Bronchial epithelial cell (primary cell): ENCODE data around the gene TIMM21. TPM values are rescaled to one million over a fixed set of nuclear protein-coding genes. Genes with fewer than 3 reads are reported as not detected.
A peak's percentile ranks its signal among the peaks of the same experiment; 100 is the strongest.

Experiments
- DNase-seq: peaks from one replicate; pipeline ENCODE4 v3.0.0-alpha.2; 2010; ENCODE audit warnings: low read depth
- FAIRE-seq: peaks from 2 replicates; lab custom pipeline; 2011; peaks lifted over from hg19 to GRCh38; lab: Jason Lieb, UNC
- H3K27me3 ChIP-seq: 2 replicates; pipeline ENCODE4 v1.5.1; 2011; ENCODE audit warnings: low read length; ENCODE audit not compliant: control insufficient read depth, insufficient read depth
- H3K36me3 ChIP-seq: 2 replicates; pipeline ENCODE4 v1.5.1; 2011; ENCODE audit warnings: low read length; ENCODE audit not compliant: control insufficient read depth, insufficient read depth
- H3K4me3 ChIP-seq: 2 replicates; pipeline ENCODE4 v1.5.1; 2011; ENCODE audit warnings: mild to moderate bottlenecking, low read depth, low read length, control low read depth
- total RNA-seq: library from RNA; depleted of rRNA; stranded (reverse); fragments of >200 nt; gene quantifications from 2 replicates; pipeline ENCODE4 v1.2.1, GENCODE V29; 2014
- TF ChIP-seq, protein P1 (sequence below): IDR thresholded peaks from 2 replicates; pipeline ENCODE4 v1.5.1; 2011; ENCODE audit warnings: mild to moderate bottlenecking, moderate library complexity, low read length, control low read depth, inconsistent platforms; ENCODE audit not compliant: insufficient read depth, severe bottlenecking

The TIMM21 gene
- total RNA-seq, 1 donor from 2014 or later = 25.0 TPM

DNA sequence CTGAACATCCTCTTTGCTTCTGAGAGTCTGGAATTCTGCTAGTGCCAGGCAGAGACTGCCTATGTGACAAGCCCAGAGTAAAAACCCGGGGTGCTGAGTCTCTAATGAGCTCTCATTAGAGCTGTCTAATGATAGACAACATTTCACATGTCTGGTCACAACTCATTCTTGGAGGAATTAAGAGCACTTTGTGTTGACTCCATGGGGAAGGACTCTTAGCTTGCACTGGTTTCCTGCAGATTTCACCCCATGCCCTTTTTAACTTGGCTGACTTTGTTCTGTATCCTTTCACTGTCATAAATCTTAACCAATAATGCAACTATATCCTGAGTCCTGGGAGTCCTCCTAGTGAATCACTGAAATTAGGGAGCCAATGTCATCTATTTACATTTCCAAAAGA lies 34.2 kb upstream of the TIMM21 start:
- DNase-seq (no peak), FAIRE-seq (no peak)
- H3K27me3 ChIP-seq = no peaks in the 10 kb centered on the region
- no peaks in the 10 kb centered on the region for H3K36me3 ChIP-seq
- no peak overlapping the region for H3K4me3 ChIP-seq
- TF ChIP-seq, protein P1, sequence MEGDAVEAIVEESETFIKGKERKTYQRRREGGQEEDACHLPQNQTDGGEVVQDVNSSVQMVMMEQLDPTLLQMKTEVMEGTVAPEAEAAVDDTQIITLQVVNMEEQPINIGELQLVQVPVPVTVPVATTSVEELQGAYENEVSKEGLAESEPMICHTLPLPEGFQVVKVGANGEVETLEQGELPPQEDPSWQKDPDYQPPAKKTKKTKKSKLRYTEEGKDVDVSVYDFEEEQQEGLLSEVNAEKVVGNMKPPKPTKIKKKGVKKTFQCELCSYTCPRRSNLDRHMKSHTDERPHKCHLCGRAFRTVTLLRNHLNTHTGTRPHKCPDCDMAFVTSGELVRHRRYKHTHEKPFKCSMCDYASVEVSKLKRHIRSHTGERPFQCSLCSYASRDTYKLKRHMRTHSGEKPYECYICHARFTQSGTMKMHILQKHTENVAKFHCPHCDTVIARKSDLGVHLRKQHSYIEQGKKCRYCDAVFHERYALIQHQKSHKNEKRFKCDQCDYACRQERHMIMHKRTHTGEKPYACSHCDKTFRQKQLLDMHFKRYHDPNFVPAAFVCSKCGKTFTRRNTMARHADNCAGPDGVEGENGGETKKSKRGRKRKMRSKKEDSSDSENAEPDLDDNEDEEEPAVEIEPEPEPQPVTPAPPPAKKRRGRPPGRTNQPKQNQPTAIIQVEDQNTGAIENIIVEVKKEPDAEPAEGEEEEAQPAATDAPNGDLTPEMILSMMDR = no peak

DNA sequence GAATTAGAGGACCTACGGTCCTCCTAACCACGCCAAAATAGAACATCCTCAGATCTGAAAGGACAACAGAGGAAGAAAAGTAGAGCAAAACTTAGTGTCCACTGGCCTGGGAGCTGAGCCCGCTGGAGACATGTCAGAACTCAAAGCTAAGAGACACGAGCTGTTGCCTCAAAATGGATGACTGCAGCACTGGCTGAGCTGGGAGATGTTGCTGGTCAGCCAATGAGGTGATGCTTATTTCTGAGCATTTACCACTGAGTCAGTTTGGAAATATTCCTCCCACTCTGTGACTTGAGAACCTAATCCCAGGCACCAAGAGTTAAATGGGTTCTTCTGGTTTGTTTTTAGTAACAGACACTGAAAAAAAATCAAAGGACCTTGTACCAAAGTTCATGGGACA lies 33.3 kb upstream of the TIMM21 start:
- Histone ChIP-seq H3K27me3 (no peaks in the 10 kb centered on the region), H3K36me3 (no peaks in the 10 kb centered on the region), H3K4me3 (no peak overlapping the region)
- FAIRE-seq (no peak), DNase-seq (peak; percentile 25)
- TF ChIP-seq, protein P1 = no peak

DNA sequence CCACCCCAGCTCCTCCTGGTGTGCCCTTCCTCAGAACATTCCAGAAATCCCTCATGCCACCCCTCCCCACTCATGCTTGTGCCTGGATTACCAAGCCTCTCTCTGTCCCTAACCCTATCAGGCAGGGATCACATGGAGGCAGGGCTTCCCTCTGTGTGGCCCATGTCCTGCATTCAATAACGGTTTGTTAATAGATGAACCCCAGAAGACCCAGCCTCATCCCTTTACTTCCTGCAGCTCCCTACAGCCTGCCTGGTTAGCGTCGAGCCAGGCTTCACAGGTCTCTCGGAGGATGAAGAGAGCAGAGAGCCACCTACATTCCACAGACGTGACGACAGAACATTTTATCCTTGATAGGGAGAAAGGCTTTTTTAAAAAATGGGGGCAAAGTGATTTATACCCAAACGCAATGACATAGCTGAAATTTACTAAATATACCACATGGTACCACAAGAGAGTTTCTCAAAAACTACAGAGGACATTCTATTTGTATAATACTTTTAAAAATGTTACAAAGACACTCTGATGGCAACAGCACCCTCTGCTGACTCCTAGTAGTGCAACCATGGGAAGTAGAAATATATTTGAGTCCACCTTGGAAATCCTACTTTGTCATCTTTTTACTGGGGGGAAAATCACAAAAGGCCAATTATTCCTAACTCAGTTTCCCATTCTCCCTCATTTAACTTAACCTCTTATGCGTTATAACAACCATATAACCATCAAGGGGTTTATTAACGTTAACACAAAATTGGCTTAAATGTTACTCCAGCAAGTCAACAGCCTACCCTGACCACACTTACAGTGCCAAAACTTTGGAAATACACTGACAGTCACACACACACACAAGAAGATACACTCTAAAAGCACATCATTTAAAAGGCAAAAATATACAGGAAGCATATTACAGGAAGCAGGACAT lies 31.4 kb upstream of the TIMM21 start:
- Histone ChIP-seq H3K4me3 (no peak overlapping the region), H3K36me3 (no peaks in the 10 kb centered on the region), H3K27me3 (no peaks in the 10 kb centered on the region)
- TF ChIP-seq, protein P1 = peak; percentile 55
- peak; percentile 37 for DNase-seq
- FAIRE-seq = no peak

DNA sequence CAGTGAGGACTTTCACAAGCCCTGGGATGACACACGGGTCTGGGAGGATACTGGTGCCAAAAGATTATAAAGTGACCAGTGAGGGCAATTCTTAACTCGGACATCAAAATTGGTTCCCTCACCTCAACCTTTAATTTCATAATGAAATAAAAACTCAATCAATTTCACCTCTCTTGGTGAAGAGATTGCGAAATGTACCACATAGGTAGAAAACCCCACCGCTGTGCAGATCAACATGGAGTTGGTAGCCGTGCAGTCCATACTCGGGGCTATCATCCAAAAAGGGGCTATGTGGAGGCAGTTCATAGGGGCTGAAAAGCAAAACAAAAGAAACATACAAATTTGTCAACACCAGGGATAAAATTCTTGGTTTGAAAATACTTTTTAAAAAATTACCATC lies 25.1 kb upstream of the TIMM21 start:
- FAIRE-seq (no peak), DNase-seq (no peak)
- TF ChIP-seq, protein P1 = no peak
- no peaks in the 10 kb centered on the region for H3K27me3 ChIP-seq
- no peak overlapping the region for H3K4me3 ChIP-seq
- H3K36me3 ChIP-seq = no peaks in the 10 kb centered on the region

DNA sequence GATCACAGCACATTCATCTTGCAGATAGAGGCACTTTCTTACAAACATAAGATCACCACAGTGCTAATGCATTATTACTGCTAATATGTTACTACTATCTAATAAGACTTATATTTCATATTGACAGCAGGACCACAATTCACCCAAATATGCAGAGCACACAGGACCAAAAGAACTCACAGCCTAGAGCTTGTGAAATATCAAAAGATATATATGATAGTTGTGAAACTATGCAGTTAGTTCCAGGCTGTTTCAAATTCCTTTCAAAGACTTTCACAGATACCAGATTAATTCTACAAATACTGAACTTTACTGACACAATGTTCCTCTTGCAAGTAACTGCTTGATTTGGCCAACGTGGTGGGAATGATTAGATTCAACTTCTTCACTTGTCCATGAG lies 23.7 kb upstream of the TIMM21 start:
- TF ChIP-seq, protein P1 = no peak
- FAIRE-seq = no peak
- Histone ChIP-seq H3K4me3 (no peak overlapping the region), H3K36me3 (no peaks in the 10 kb centered on the region), H3K27me3 (no peaks in the 10 kb centered on the region)
- DNase-seq = no peak
